Breast epithelium (tissue), 3 donors: Measurements from ENCODE around the gene TOR3A.

Experiments
- CTCF ChIP-seq, 3 donors: fragments of 450-650 bp; IDR thresholded peaks; one replicate each; pipeline ENCODE4 v1.5.1; 2016 to 2017; ENCODE audit warnings: antibody characterized with exemption in 3 of 3, mild to moderate bottlenecking in 3 of 3, moderate library complexity in 3 of 3
- POLR2A ChIP-seq: fragments of 450-650 bp; IDR thresholded peaks from one replicate; pipeline ENCODE4 v1.6.1; 2016; ENCODE audit warnings: antibody characterized with exemption, mild to moderate bottlenecking, moderate library complexity

GRCh38 chr1:179126338-179127060 lies 44.6 kb downstream of the TOR3A start:
- TF ChIP-seq POLR2A (no peak), CTCF (IDR thresholded peaks at IDR 0.05) (no peak)
